Keratinocyte (primary cell): ENCODE data around the gene LCN10. TPM values are rescaled to one million over a fixed set of nuclear protein-coding genes. Genes with fewer than 3 reads are reported as not detected.

Source experiments
- DNase-seq: peaks from one replicate; pipeline ENCODE4 v3.0.0-alpha.2; 2011; ENCODE audit warnings: low read depth, missing footprints, low spot score
- FAIRE-seq: peaks from 2 replicates; lab custom pipeline; 2011; peaks lifted over from hg19 to GRCh38; lab: Jason Lieb, UNC
- H2AFZ ChIP-seq: 2 replicates; pipeline ENCODE4 v1.6.0; 2012; ENCODE audit warnings: low read length, control low read depth, inconsistent platforms; ENCODE audit not compliant: control insufficient read depth
- H3K27ac ChIP-seq: 2 replicates; pipeline ENCODE4 v1.5.1; 2011; ENCODE audit warnings: low read length; ENCODE audit not compliant: control insufficient read depth, insufficient read depth
- H3K27me3 ChIP-seq: 3 replicates; pipeline ENCODE4 v1.6.0; 2011; ENCODE audit warnings: low read length; ENCODE audit not compliant: control insufficient read depth, insufficient read depth; ENCODE audit errors: extremely low read depth
- H3K36me3 ChIP-seq, 2 experiments: 2 replicates in 1 of 2; 3 replicates in 1 of 2; pipeline ENCODE4 v1.5.1; 2011; ENCODE audit warnings: low read length in 2 of 2, mild to moderate bottlenecking in 1 of 2; ENCODE audit not compliant: control insufficient read depth in 2 of 2, insufficient read depth in 2 of 2; ENCODE audit errors: extremely low read depth in 1 of 2
- H3K4me1 ChIP-seq: 3 replicates; pipeline ENCODE4 v1.5.1; 2011; ENCODE audit warnings: low read length; ENCODE audit not compliant: control insufficient read depth, insufficient read depth; ENCODE audit errors: extremely low read depth
- H3K4me2 ChIP-seq: 3 replicates; pipeline ENCODE4 v1.6.0; 2011; ENCODE audit warnings: low read depth, low read length; ENCODE audit not compliant: control insufficient read depth, insufficient read depth; ENCODE audit errors: extremely low read depth
- H3K4me3 ChIP-seq, 3 experiments: fragments of 200-600 bp in 1 of 3; sonication (generic) in 1 of 3; 2 replicates in 2 of 3; 3 replicates in 1 of 3; pipeline ENCODE4 v1.5.1; 2011 to 2016; ENCODE audit warnings: low read length in 3 of 3, mild to moderate bottlenecking in 3 of 3, control low read depth in 2 of 3, inconsistent platforms in 1 of 3, low read depth in 1 of 3, mixed read lengths in 1 of 3, mixed run types in 1 of 3, moderate library complexity in 1 of 3; ENCODE audit not compliant: control insufficient read depth in 2 of 3, insufficient read depth in 2 of 3; ENCODE audit errors: extremely low read depth in 1 of 3
- H3K79me2 ChIP-seq: 2 replicates; pipeline ENCODE4 v1.6.0; 2012; ENCODE audit warnings: low read length; ENCODE audit not compliant: control insufficient read depth, insufficient read depth
- H3K9ac ChIP-seq: 3 replicates; pipeline ENCODE4 v1.6.0; 2011; ENCODE audit warnings: low read length; ENCODE audit not compliant: control insufficient read depth, insufficient read depth; ENCODE audit errors: extremely low read depth
- H3K9me1 ChIP-seq: 3 replicates; pipeline ENCODE4 v1.6.0; 2011; ENCODE audit warnings: low read length; ENCODE audit not compliant: control insufficient read depth, insufficient read depth; ENCODE audit errors: extremely low read depth
- H3K9me3 ChIP-seq: 2 replicates; pipeline ENCODE4 v1.5.1; 2012; ENCODE audit warnings: low read depth, low read length; ENCODE audit not compliant: control insufficient read depth
- H4K20me1 ChIP-seq: 3 replicates; pipeline ENCODE4 v1.6.0; 2011; ENCODE audit warnings: low read length; ENCODE audit not compliant: control insufficient read depth, insufficient read depth; ENCODE audit errors: extremely low read depth
- CTCF ChIP-seq, 3 experiments: IDR thresholded peaks in 1 of 3; conservative IDR thresholded peaks in 1 of 3; optimal IDR thresholded peaks in 1 of 3; 2 replicates in 2 of 3; 3 replicates in 1 of 3; pipeline versions ENCODE3 to v1.5.1; 2011; ENCODE audit warnings: low read length in 3 of 3, mild to moderate bottlenecking in 3 of 3, moderate library complexity in 2 of 3, control low read depth in 1 of 3, inconsistent platforms in 1 of 3; ENCODE audit not compliant: insufficient read depth in 2 of 3; ENCODE audit errors: extremely low read depth in 1 of 3
- EZH2 ChIP-seq: IDR thresholded peaks from one replicate; pipeline ENCODE4 v1.6.1; 2012; ENCODE audit warnings: inconsistent platforms, mild to moderate bottlenecking, low read length, moderate library complexity
- dilution Hi-C: fragments of 300-500 bp; cut with MboI; formaldehyde crosslinking; loops from one replicate; pipeline ENCODE4 v1.7.0; 2020; ENCODE audit warnings: low sequenced_read_pairs; ENCODE audit not compliant: extremely low pct_ligation_motif_present
- polyA plus RNA-seq, 5 experiments: library from polyadenylated mRNA; depleted of rRNA in 3 of 5; stranded (reverse) in 3 of 5; stranded (forward) in 1 of 5; unstranded in 1 of 5; fragments of >200 nt; gene quantifications; 1 replicate in 1 of 5; 2 replicates in 3 of 5; 3 replicates in 1 of 5; pipeline versions ENCODE4 v1.2.1 to v1.2.3, GENCODE V29; 2011 to 2012; ENCODE audit warnings: missing spikeins in 2 of 5, low read depth in 1 of 5, low replicate concordance in 1 of 5

Gene LCN10
- polyA plus RNA-seq, 1 donor (not counting 4 experiments of a cell fraction or from before 2014, with no cell fraction given), result not detected

- Histone ChIP-seq H3K9me3 (no peaks in the 10 kb centered on the region), H4K20me1 (no peaks in the 10 kb centered on the region), H3K4me3 (no peak overlapping the region), H3K27me3 (peaks cover 18% of the 10 kb centered on the region), H3K9ac (no peak overlapping the region), H3K4me2 (no peak overlapping the region), H3K9me1 (no peaks in the 10 kb centered on the region), H3K79me2 (no peaks in the 10 kb centered on the region), H3K27ac (no peak overlapping the region), H3K36me3 (no peaks in the 10 kb centered on the region), H2AFZ (no peak overlapping the region), H3K4me1 (no peaks in the 10 kb centered on the region)
- dilution Hi-C loops, result no loop called here
- DNase-seq (no peak), FAIRE-seq (no peak)
- TF ChIP-seq EZH2, result no peak
- no peak for TF ChIP-seq CTCF (optimal IDR thresholded peaks at IDR 0.05 in 1 of 3, IDR thresholded peaks at IDR 0.05 in 1 of 3, conservative IDR thresholded peaks at IDR 0.05 in 1 of 3; ENCODE audit: extremely low read depth in 1 of 3, insufficient read depth in 2 of 3, low read length in 3 of 3)
These were observed 19.5 kb upstream of the LCN10 start for GRCh38 chr9:136762221-136762691.

GRCh38 chr9:136761545-136761981, 18.8 kb upstream of the LCN10 start:
- Histone ChIP-seq H3K36me3 (no peaks in the 10 kb centered on the region), H3K4me1 (no peaks in the 10 kb centered on the region), H3K4me2 (no peak overlapping the region), H3K9me1 (no peaks in the 10 kb centered on the region), H4K20me1 (no peaks in the 10 kb centered on the region), H2AFZ (no peak overlapping the region), H3K4me3 (no peak overlapping the region), H3K27me3 (peaks cover 22% of the 10 kb centered on the region), H3K79me2 (no peaks in the 10 kb centered on the region), H3K9ac (no peak overlapping the region), H3K9me3 (no peaks in the 10 kb centered on the region), H3K27ac (no peak overlapping the region)
- FAIRE-seq (no peak), DNase-seq (no peak)
- TF ChIP-seq CTCF (optimal IDR thresholded peaks at IDR 0.05 in 1 of 3, IDR thresholded peaks at IDR 0.05 in 1 of 3, conservative IDR thresholded peaks at IDR 0.05 in 1 of 3; ENCODE audit: extremely low read depth in 1 of 3, insufficient read depth in 2 of 3, low read length in 3 of 3) (no peak), EZH2 (no peak)
- dilution Hi-C loops, result no loop called here
